ENCODE measurements around the gene GABRA5.

The GABRA5 gene

DNA sequence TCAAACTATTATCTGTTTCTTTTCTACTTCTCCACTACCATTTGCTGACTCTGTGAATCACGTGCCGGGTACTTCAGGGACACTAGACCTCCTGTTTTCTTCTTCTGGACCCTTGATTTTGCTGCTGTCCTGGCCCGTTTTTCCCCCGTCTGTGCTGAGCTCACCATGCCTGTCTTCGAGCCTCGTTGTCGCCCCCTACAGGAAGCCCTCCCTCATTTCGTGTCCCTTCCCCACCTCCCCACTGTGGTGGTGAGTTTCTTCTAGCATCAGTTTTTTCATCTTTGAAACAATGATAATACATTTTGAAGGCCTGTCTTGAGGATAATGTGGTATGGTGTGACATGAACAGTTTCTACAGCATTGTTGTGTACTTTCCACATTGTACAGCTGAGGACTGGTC lies 117.0 kb downstream of the GABRA5 start:
- DNase-seq (ENCODE audit: low read depth): no peak
- H3K4me3 ChIP-seq (ENCODE audit: low read length): no peak overlapping the region
- TF ChIP-seq, protein P1, sequence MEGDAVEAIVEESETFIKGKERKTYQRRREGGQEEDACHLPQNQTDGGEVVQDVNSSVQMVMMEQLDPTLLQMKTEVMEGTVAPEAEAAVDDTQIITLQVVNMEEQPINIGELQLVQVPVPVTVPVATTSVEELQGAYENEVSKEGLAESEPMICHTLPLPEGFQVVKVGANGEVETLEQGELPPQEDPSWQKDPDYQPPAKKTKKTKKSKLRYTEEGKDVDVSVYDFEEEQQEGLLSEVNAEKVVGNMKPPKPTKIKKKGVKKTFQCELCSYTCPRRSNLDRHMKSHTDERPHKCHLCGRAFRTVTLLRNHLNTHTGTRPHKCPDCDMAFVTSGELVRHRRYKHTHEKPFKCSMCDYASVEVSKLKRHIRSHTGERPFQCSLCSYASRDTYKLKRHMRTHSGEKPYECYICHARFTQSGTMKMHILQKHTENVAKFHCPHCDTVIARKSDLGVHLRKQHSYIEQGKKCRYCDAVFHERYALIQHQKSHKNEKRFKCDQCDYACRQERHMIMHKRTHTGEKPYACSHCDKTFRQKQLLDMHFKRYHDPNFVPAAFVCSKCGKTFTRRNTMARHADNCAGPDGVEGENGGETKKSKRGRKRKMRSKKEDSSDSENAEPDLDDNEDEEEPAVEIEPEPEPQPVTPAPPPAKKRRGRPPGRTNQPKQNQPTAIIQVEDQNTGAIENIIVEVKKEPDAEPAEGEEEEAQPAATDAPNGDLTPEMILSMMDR (conservative IDR thresholded peaks at IDR 0.05; ENCODE audit: low read depth, low read length): peak; percentile 23

DNA sequence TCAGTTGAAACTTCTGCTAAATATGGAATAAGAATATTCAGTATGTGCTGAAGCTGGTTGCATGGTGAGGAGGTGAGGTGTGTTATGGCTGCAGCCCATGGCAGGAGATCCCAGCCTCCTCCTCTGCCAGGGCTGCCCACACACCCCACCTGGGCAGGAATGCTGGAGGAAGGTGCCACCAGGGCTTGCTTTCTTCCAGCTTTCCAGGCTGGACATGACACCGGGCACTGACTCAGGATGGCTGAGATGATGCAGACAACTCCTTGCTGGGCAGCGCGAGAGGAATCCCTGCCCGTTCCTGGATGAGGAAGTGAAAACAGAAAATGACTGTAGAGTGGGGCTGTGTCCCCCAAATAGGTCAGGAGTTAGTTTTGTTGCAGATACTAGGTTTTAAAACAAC lies 118.2 kb downstream of the GABRA5 start:
- no peak overlapping the region for H3K4me3 ChIP-seq (ENCODE audit: low read length)
- no peak for DNase-seq (ENCODE audit: low read depth)
- TF ChIP-seq, protein P1 (conservative IDR thresholded peaks at IDR 0.05; ENCODE audit: low read depth, low read length): no peak

DNA sequence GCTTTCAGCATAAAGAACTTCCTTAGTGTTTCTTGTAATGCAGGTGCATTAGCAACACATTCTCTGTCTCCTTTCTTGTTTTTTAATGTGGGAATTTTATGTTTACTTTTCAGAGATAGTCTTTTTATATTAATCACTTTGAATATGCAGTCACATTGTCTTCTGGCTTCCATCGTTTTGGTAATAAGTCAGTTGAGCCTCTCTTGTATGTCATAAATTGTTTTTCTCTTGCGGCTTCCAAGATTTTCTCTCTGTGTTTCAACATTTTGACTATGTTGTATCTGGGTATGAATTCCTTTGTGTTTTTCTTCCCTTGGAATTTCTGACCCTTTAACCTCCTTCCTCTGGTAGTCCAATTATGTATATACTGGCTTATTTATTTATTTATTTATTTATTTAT lies 129.4 kb downstream of the GABRA5 start:
- DNase-seq (ENCODE audit: low read depth): no peak
- TF ChIP-seq, protein P1 (conservative IDR thresholded peaks at IDR 0.05; ENCODE audit: low read depth, low read length): no peak
- no peak overlapping the region for H3K4me3 ChIP-seq (ENCODE audit: low read length)

All from retinal pigment epithelial cell (primary cell).